Activated CD4-positive, CD25-positive, alpha-beta regulatory T cell treated with anti-CD3 and anti-CD28 coated beads, Interleukin-2, amount 50 U/mL, for 16 hours (primary cell): ENCODE data around the gene METTL6.
A peak's percentile ranks its signal among the peaks of the same experiment; 100 is the strongest.
"Not testable (repeated sequence)": the region's sequence is repeated elsewhere in the genome, so short reads cannot be mapped to it uniquely, and the experiment has no call there.

Source experiments
- DNase-seq: peaks from one replicate; pipeline ENCODE4 v3.0.0-alpha.2; 2020; ENCODE audit warnings: low read depth, low spot score

The METTL6 gene

GRCh38 chr3:15368561-15369135, 58.7 kb downstream of the METTL6 start:
- DNase-seq: no peak

GRCh38 chr3:15367059-15367458, 60.3 kb downstream of the METTL6 start:
- DNase-seq: no peak

GRCh38 chr3:15364078-15364477, 63.3 kb downstream of the METTL6 start:
- DNase-seq: not testable (repeated sequence)

GRCh38 chr3:15361494-15362214, 65.7 kb downstream of the METTL6 start:
- DNase-seq: peak; percentile 19

GRCh38 chr3:15360788-15361493, 66.4 kb downstream of the METTL6 start:
- no peak for DNase-seq
